ENCODE data around the gene CYYR1. TPM values are rescaled to one million over a fixed set of nuclear protein-coding genes. Genes with fewer than 3 reads are reported as not detected.

The CYYR1 gene
- total RNA-seq, 1 donor from 2014 or later: 51.3 TPM

DNA sequence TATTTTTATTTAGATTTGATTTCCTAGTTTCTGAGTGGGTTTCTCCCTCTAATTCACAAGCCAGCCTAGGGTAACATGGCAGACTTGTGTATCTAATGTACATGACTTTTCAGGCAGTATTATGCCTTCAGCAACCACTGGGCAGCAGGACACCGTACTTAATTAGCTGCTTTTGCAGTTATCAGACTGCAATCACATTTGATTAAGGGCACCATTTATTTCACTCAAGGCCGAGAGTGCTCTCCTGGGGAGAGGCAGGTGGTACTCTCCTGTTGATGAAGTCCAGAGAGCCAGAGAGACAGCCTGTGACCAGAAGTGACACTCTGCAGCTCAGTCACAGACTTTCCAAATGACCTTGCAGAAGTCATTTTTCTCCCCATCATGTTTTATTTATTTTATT is 18.7 kb downstream of the CYYR1 start:
- no peak overlapping the region for H3K4me3 ChIP-seq
- intact Hi-C loops (cut with DNase I): no loop called here
- TF ChIP-seq, protein P1, sequence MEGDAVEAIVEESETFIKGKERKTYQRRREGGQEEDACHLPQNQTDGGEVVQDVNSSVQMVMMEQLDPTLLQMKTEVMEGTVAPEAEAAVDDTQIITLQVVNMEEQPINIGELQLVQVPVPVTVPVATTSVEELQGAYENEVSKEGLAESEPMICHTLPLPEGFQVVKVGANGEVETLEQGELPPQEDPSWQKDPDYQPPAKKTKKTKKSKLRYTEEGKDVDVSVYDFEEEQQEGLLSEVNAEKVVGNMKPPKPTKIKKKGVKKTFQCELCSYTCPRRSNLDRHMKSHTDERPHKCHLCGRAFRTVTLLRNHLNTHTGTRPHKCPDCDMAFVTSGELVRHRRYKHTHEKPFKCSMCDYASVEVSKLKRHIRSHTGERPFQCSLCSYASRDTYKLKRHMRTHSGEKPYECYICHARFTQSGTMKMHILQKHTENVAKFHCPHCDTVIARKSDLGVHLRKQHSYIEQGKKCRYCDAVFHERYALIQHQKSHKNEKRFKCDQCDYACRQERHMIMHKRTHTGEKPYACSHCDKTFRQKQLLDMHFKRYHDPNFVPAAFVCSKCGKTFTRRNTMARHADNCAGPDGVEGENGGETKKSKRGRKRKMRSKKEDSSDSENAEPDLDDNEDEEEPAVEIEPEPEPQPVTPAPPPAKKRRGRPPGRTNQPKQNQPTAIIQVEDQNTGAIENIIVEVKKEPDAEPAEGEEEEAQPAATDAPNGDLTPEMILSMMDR (IDR thresholded peaks at IDR 0.05): no peak
- no peak for DNase-seq
- no peaks in the 10 kb centered on the region for H3K27me3 ChIP-seq
- peak overlapping the region; percentile 14 for H3K27ac ChIP-seq
- H3K4me1 ChIP-seq: no peaks in the 10 kb centered on the region
- no peak for ATAC-seq
- no peaks in the 10 kb centered on the region for H3K9me3 ChIP-seq
- H3K36me3 ChIP-seq: no peaks in the 10 kb centered on the region

DNA sequence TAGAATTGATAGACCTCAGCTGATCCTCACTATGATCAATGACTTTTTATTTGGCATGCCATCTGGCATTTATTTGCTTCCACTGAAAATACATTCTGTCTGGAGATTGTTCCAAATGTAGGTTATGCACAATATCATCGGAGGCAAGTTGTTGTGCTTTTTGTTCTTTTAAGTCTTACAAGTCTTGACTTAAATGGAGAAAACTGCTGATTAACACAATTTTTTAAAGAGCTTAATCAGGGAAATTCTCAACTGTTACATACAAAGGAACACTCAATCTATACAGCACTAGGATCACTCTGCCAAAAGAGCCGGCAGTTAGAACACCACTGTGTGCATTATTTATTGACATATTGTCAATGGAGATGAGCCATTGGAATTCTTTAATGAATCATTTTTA is 19.2 kb downstream of the CYYR1 start:
- DNase-seq (no peak), ATAC-seq (no peak)
- no peaks in the 10 kb centered on the region for H3K4me1 ChIP-seq
- H3K36me3 ChIP-seq: no peaks in the 10 kb centered on the region
- peak overlapping the region; percentile 14 for H3K27ac ChIP-seq
- TF ChIP-seq, protein P1 (IDR thresholded peaks at IDR 0.05): no peak
- H3K4me3 ChIP-seq: no peak overlapping the region
- H3K27me3 ChIP-seq: no peaks in the 10 kb centered on the region
- no peaks in the 10 kb centered on the region for H3K9me3 ChIP-seq
- intact Hi-C loops (cut with DNase I): no loop called here

DNA sequence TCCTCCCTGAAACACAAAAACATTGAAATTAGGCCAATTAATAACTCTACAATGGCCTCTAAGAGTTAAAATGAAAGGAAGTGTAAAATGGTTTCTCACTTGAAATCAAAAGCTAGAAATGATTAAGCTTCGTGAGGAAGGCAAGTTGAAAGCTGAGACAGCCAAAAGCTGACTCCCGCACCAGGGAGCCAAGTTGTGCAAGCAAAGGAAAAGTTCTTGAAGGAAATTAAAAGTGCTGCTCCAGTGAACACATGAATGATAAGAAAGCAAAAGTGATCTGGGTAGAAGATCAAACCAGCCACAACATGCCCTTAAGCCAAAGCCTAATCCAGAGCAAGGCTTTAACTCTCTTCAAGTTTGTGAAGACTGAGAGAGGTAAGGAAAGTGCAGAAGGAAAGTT is 22.8 kb downstream of the CYYR1 start:
- Histone ChIP-seq H3K9me3 (no peaks in the 10 kb centered on the region), H3K27me3 (no peaks in the 10 kb centered on the region), H3K4me3 (no peak overlapping the region), H3K4me1 (no peaks in the 10 kb centered on the region), H3K36me3 (no peaks in the 10 kb centered on the region), H3K27ac (no peak overlapping the region)
- intact Hi-C loops (cut with DNase I): no loop called here
- ATAC-seq (no peak), DNase-seq (no peak)
- TF ChIP-seq, protein P1 (IDR thresholded peaks at IDR 0.05): no peak

DNA sequence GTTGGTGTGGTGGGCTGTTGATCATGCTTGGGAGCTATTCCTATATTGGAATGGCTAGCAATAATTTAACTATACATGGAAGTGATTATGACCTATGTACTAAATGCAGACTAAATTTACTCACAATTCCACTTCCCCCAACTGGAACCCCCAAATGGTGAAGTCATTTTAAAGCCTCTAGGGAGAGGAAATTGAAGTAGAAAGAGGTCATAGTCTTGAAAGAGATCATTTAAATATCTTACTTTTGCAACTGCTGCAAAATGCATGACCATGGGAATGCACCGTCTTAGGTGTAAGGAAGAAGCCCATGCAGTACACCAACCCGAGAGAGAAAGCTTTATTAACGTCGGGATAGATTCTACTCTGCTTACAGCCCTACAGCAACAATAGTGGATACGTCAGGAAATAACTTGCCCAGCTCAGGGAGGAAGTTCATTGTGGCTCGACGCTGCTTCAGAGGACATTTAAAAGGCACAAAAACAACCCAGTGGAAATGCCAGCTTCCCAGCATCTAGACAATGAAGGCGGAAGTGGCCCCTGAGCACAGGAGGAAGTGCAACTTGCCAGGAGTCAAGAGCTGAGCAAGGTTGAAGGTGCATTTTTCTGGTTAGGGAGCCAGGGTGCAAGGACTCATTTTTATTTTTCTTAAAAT is 26.5 kb downstream of the CYYR1 start:
- Histone ChIP-seq H3K36me3 (no peaks in the 10 kb centered on the region), H3K27ac (peak overlapping the region; percentile 58), H3K4me1 (no peaks in the 10 kb centered on the region), H3K4me3 (no peak overlapping the region), H3K27me3 (no peaks in the 10 kb centered on the region), H3K9me3 (no peaks in the 10 kb centered on the region)
- no peak for DNase-seq
- ATAC-seq: peak; percentile 79
- intact Hi-C loops (cut with DNase I): no loop called here
- TF ChIP-seq, protein P1 (IDR thresholded peaks at IDR 0.05): no peak

DNA sequence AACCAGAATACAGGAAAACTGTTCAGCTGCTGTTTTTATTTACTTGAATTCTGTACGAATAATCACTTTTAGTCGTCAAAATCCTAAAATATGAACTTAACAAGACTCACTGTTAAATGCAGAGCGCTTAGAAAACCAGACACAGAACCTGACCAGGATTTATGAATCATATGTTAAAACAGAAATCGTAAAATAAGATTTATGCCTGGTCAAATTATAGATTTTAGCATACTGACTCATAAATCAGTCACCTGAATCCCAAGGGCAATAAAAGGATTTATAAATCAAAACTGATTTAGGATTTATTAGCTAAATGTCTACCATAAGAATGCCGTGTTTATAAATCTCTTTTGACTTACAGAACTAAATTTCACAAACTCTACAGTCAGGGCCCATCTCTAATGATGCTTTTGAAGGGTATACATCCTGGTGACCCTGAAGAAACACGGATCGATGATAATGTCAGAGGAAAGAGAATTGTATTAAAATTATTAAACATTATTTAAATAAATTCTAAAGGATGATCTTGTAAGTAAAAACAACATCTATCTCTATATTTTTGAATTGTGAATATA is 28.8 kb downstream of the CYYR1 start:
- H3K4me1 ChIP-seq: no peaks in the 10 kb centered on the region
- intact Hi-C loops (cut with DNase I): no loop called here
- no peaks in the 10 kb centered on the region for H3K36me3 ChIP-seq
- no peak overlapping the region for H3K4me3 ChIP-seq
- H3K27ac ChIP-seq: no peak overlapping the region
- TF ChIP-seq, protein P1 (IDR thresholded peaks at IDR 0.05): no peak
- DNase-seq (no peak), ATAC-seq (no peak)
- H3K9me3 ChIP-seq: no peaks in the 10 kb centered on the region
- H3K27me3 ChIP-seq: no peaks in the 10 kb centered on the region

Measured in upper lobe of right lung (tissue), 1 donor.